NCI-H2029 treated with DMSO at 0.1 percent for 48 hours (cell line): ENCODE measurements around the gene AVEN.
"Not testable (repeated sequence)": the region's sequence is repeated elsewhere in the genome, so short reads cannot be mapped to it uniquely, and the experiment has no call there.

Experiments
- DNase-seq: peaks from one replicate; lab custom pipeline; 2025; lab: John Stamatoyannopoulos, UW

AVEN gene

DNA sequence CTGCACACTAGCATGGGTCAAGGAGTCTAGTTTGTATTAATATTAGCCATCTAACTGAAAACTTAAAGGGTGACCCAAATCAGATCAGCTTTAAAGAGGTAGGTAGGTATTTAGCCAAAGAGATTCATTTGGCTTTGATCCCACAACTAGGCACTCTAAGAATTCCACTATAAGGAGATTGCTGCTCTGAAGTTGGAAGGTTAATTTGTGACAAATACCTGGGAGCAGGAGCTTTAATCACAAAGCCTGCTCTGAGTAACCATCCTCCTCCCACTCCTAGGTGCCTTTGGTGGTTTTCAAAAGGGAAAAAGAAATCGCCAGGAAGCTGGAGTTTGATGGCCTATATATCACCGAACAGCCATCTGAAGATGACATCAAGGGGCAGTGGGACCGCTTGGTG, 191.0 kb downstream of the AVEN start:
- no peak for DNase-seq

DNA sequence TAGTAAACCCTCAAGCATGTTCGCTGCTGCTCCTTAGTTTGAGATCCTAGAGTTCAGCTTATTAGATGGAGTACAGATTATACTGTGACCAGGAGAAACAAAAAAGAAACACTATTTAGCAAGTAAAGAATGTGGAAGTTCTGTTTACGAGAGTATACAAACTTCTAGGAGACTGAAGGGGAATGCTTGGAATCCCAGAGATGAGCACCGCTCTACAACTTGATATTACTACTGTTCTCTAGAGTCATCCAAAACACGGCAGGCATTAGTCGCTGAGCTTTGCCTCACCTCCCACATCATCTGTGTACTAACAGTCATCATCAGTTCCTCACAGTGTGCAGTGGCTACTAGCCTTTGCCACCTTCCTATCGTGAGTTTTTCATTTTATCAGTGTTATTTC, 192.1 kb downstream of the AVEN start:
- DNase-seq = no peak

- DNase-seq = no peak
Observed at GRCh38 chr15:33846142-33846541, 192.9 kb downstream of the AVEN start.

DNA sequence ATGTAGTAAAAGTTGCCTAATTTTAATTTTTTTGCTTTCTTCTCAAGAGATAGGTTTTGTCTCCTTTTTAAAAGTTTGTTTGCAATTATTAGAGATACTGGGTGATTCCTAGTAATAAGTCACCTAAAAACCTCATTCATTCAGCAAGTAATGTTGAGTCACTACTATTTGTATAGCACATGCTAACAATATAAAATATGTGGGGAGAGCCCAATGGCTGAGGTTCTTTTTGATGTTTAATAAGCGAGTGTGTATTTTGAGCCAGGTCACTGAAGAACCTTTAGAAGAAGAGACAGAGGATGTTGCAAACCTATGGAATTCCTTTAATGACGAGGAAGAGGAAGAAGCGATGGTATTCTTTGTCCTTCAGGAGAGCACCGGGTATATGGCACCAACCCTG, 194.4 kb downstream of the AVEN start:
- no peak for DNase-seq

DNA sequence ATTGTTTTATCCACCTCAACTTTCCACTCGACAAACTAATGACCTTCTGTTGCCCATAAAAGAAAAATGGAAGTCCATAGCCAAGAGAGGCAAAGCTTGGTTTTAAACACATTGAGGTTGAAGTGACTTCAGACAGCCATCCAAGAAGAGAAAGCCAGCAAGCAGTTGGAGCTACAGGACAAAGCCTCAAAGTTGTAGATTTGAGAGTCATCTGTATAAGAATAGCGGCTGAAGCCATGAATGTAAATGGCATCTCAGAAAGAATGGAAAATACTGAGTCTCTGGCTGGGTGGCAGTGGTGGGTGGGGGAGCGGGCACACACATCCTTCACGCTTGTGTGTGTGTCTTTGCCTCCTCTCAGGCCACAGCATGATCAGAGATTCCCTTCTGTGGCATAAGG, 194.8 kb downstream of the AVEN start:
- DNase-seq = no peak

DNA sequence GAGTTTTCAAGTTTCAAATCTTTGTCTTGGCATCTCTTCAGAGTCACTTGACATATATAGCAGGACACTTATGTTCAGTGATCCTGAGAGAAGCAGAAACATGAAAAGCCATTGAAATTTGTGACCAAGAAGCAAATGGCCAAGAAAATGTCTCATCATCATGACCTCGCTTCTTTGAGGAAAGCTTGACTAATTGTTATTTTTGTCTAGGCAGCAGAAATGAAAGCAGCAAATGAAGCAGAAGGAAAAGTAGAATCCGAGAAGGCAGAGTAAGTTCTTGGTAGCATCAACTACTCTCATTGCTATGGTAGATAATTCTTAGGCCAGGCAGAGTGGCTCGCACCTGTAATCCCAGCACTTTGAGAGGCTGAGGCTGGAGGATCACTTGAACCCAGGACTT, 198.4 kb downstream of the AVEN start:
- no peak for DNase-seq

DNA sequence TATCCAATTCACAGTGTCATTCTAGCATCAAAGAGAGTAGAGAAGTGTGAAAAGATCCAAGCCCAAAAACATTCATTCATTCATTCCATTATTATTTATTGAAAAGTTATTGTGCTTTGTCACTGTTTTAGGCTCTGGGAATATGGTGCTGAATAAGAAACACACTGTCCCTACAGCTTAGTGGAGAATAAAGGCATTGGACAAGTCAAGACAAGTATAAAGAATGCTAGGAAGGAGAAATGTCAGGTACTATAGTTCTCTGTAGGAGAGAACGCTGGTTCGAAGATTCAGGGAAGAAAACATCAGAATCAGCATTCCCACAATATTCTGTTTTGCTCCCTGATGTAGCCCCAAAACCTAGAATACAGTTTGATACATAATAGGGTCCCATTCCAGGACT, 199.5 kb downstream of the AVEN start:
- DNase-seq = no peak

- DNase-seq = no peak
Observed at GRCh38 chr15:33837294-33837693, 201.7 kb downstream of the AVEN start.

DNA sequence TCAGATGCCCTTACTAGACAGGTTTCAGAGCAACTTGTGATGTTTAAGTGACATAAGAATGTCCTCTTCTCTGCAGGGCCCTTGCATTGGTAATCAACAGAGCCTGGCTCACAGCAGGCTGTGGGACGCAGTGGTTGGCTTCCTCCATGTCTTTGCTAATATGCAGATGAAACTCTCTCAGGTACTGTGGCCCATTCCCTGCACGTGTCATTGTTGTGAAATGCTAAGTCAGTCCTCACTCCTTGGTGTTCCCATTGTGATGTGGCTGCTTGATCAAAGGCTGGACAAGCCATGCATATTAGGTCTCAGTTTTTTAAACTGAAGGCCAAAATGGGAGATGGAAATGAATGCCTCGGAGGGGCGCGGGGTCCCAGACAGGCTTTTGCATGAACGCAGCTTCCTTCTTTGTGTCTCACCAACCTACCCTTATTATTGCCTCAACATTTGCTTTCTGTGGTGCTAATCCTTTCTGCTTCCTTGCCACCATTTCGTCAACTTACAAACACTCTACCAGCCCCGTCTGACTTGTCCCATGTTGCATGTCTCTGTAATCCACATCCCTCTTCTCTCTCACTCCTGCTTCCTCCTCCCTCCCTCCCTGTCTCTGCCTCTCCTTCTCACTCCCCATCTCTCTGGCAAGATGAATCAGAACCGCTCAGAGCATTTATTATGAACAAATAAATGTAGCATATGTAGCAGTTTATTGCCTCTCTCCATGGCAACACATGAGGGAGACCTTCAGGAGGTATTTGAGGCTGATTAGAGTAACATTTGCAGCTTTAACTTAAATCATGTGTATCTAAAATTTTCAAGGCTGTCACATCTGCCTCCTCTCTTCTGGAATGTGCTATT, 203.9 kb downstream of the AVEN start:
- no peak for DNase-seq

- DNase-seq = no peak
Observed at GRCh38 chr15:33831646-33832045, 207.4 kb downstream of the AVEN start.

GRCh38 chr15:33830351-33830750, 208.7 kb downstream of the AVEN start:
- no peak for DNase-seq

DNA sequence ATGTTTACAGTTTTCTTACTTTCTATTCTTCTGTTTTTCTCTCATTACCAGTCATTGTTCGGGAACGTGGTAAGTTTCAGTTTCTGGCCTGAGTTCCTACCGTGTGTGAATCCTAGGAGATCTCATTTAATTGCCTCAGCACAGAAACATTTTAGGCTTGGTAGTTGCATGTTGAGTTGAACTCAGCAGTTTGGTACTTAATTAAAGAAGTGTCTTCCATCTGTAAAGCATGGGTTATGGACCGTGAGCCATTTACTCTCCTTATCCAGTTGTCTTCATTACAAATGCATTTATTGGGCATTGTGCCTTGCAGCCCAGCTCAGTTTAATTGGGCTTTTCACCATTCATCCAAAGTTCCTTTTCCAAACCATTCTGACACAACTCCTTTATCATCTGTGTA, 212.8 kb downstream of the AVEN start:
- no peak for DNase-seq

- no peak for DNase-seq
Observed at GRCh38 chr15:33825453-33825852, 213.6 kb downstream of the AVEN start.

DNA sequence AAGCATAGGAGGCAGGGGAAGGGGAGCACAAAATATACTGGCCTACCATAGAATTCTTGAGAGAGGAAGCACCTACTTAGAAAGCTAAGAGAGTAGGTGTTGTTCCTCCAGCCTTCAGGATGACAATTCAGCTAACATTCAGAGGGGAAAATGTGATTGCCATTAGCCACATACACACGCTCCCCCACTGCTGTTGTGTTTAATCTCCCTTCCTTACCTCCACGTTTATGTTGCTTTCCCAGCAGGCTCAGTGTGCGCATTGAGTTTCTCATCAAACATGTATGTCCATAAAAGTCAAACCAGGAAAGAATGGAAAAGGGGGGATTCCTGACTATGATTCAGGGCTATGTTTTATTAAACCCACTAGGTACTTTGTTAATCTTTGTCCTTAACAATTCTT, 215.9 kb downstream of the AVEN start:
- no peak for DNase-seq

GRCh38 chr15:33822479-33822878, 216.5 kb downstream of the AVEN start:
- DNase-seq = no peak

- not testable (repeated sequence) for DNase-seq
Observed at GRCh38 chr15:33819499-33819898, 219.5 kb downstream of the AVEN start.
